Glutamatergic neuron (in vitro differentiated cells): ENCODE results near the gene KCTD17. TPM values are rescaled to one million over a fixed set of nuclear protein-coding genes. Genes with fewer than 3 reads are reported as not detected.

ENCODE experiments used
- DNase-seq: peaks from one replicate; pipeline ENCODE4 v3.0.0; 2022
- H3K27ac Mint-ChIP-seq: one replicate; pipeline ENCODE4 v1.8.0; 2020; ENCODE audit warnings: mild to moderate bottlenecking, mixed read lengths, inconsistent platforms; ENCODE audit not compliant: unreplicated experiment
- H3K27me3 Mint-ChIP-seq: one replicate; pipeline ENCODE4 v1.8.0; 2020; ENCODE audit warnings: mild to moderate bottlenecking, moderate library complexity, mixed read lengths, inconsistent platforms; ENCODE audit not compliant: unreplicated experiment
- H3K36me3 Mint-ChIP-seq: one replicate; pipeline ENCODE4 v1.8.0; 2020; ENCODE audit warnings: mild to moderate bottlenecking, mixed read lengths, inconsistent platforms; ENCODE audit not compliant: unreplicated experiment
- H3K4me1 Mint-ChIP-seq: one replicate; pipeline ENCODE4 v1.8.0; 2020; ENCODE audit warnings: mild to moderate bottlenecking, low read depth, mixed read lengths, inconsistent platforms; ENCODE audit not compliant: unreplicated experiment
- H3K4me3 Mint-ChIP-seq: one replicate; pipeline ENCODE4 v1.8.0; 2020; ENCODE audit warnings: mild to moderate bottlenecking, mixed read lengths, inconsistent platforms; ENCODE audit not compliant: unreplicated experiment
- H3K9me3 Mint-ChIP-seq: one replicate; pipeline ENCODE4 v1.8.0; 2020; ENCODE audit warnings: mild to moderate bottlenecking, moderate library complexity, mixed read lengths, inconsistent platforms; ENCODE audit not compliant: unreplicated experiment
- CTCF ChIP-seq: fragments of 200-600 bp; sonication (generic); IDR thresholded peaks from one replicate; pipeline ENCODE4 v1.5.0; 2021; ENCODE audit not compliant: partially characterized antibody, unreplicated experiment
- total RNA-seq: library from RNA; stranded (reverse); fragmentation: NEBNext Ultra II Directional; extraction: Animal tissue kit (Norgen Biotek cat#: 25700); gene quantifications from one replicate; pipeline ENCODE4 v1.2.1, GENCODE V29; 2021; ENCODE audit not compliant: unreplicated experiment

The KCTD17 gene
- total RNA-seq, 1 donor from 2014 or later = 137 TPM

- Mint-ChIP-seq H3K27ac (peak overlapping the region; percentile 90), H3K36me3 (no peaks in the 10 kb centered on the region), H3K27me3 (peaks cover 7% of the 10 kb centered on the region), H3K9me3 (peaks cover 22% of the 10 kb centered on the region), H3K4me1 (peaks cover 29% of the 10 kb centered on the region), H3K4me3 (peak overlapping the region; percentile 65)
- DNase-seq = no peak
- no peak for TF ChIP-seq CTCF
Observed at GRCh38 chr22:37043209-37043827, 8.2 kb upstream of the KCTD17 start.

GRCh38 chr22:37043828-37044538 lies 7.6 kb upstream of the KCTD17 start:
- peak; percentile 50 for DNase-seq
- peaks cover 22% of the 10 kb centered on the region for H3K9me3 Mint-ChIP-seq

GRCh38 chr22:37044634-37045625 lies 6.6 kb upstream of the KCTD17 start:
- Mint-ChIP-seq H3K9me3 (peaks cover 22% of the 10 kb centered on the region), H3K36me3 (no peaks in the 10 kb centered on the region), H3K4me3 (no peak overlapping the region), H3K27me3 (peaks cover 7% of the 10 kb centered on the region), H3K4me1 (peaks cover 29% of the 10 kb centered on the region), H3K27ac (peak overlapping the region; percentile 17)
- TF ChIP-seq CTCF = no peak
- DNase-seq = no peak

More at GRCh38 chr22:37043828-37044538, 7.6 kb upstream of the KCTD17 start:
- peaks cover 7% of the 10 kb centered on the region for H3K27me3 Mint-ChIP-seq
- no peaks in the 10 kb centered on the region for H3K36me3 Mint-ChIP-seq
- peak overlapping the region; percentile 90 for H3K27ac Mint-ChIP-seq
- H3K4me1 Mint-ChIP-seq = peaks cover 29% of the 10 kb centered on the region
- peak; percentile 62 for TF ChIP-seq CTCF
- H3K4me3 Mint-ChIP-seq = peak overlapping the region; percentile 65

GRCh38 chr22:37045958-37046357 lies 5.6 kb upstream of the KCTD17 start:
- Mint-ChIP-seq H3K4me3 (no peak overlapping the region), H3K27ac (peak overlapping the region; percentile 99), H3K36me3 (no peaks in the 10 kb centered on the region), H3K9me3 (peaks cover 22% of the 10 kb centered on the region), H3K4me1 (peaks cover 29% of the 10 kb centered on the region), H3K27me3 (peaks cover 7% of the 10 kb centered on the region)
- no peak for DNase-seq
- peak; percentile 68 for TF ChIP-seq CTCF
